COLO668 (cell line): ENCODE results near the gene CTCFL.
A peak's percentile ranks its signal among the peaks of the same experiment; 100 is the strongest.
"Not testable (repeated sequence)": the region's sequence is repeated elsewhere in the genome, so short reads cannot be mapped to it uniquely, and the experiment has no call there.

Source experiments
- DNase-seq: peaks from one replicate; lab custom pipeline; 2025; ENCODE audit not compliant: unreplicated experiment; lab: John Stamatoyannopoulos, UW

The CTCFL gene

GRCh38 chr20:57536771-57537724, 12.1 kb upstream of the CTCFL start:
- no peak for DNase-seq

DNA sequence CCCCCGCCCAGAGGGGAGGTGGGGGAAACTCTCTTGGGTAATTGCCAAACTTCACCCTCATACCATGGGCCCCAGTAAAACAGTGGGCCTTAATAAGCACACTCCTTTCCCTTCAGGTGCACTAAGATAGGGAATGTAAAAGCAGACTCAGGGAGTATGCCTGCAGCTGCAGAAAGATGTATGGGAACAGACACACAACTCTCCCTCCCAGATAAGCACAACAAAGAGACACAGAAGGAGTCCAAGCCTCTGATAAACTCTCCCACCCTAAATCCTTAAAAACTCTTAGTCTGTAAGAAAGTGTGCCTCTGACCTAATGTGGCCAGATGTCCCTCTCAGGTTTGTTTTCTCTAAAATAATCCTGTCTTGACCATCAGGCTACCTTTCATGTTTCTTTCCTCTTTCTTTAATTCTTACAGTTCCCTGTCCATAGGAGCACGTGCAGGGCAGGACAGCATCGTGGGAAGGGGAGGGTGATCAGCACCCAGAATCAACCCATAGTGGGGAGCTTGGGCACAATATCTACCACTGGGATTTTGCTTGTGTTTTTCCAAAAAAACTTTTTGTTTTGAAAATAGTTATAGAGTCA, 11.3 kb upstream of the CTCFL start:
- no peak for DNase-seq

- no peak for DNase-seq
These were observed 10.4 kb upstream of the CTCFL start for GRCh38 chr20:57535297-57535696.

DNA sequence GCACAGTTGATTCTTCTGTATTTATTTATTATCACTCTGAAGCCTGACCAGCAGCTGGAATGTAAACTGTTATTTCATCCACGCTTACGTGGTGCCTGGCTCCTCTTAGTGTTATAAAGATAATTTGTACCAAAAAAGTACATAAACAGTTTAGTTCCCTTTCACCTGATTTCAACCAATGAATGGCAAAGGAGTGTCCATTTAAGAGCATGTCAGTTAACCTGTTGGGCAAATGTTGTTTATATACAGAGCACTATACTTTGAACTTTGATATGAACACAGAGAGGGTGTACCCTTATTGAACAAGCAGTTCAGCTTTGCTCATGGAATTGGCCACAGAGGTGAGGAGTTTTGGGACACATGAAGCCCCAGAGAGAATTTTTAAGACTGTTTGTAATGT, 7.2 kb upstream of the CTCFL start:
- DNase-seq, result no peak

GRCh38 chr20:57530327-57530981, 5.5 kb upstream of the CTCFL start:
- DNase-seq, result no peak

GRCh38 chr20:57529810-57530209, 4.9 kb upstream of the CTCFL start:
- no peak for DNase-seq

GRCh38 chr20:57529160-57529585, 4.2 kb upstream of the CTCFL start:
- DNase-seq, result peak; percentile 11

DNA sequence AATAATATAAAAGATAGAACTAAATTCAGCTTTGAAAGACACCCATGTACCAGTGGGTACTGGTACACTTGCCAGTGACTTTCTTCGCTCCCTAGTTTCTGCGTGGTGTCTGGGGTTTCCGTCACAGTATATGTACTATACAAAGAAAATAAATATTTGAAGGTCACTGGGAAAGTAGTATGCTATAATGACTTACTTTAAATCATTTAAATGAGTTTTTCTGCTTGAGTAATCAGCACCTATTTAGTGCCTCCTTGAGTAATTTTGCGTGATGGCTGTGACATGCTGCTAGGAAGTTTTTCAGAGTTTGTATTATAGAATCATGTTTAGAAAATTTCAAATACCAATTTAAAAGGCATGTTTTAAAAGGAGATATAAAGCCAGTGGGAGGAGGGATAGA, 3.2 kb upstream of the CTCFL start:
- no peak for DNase-seq

DNA sequence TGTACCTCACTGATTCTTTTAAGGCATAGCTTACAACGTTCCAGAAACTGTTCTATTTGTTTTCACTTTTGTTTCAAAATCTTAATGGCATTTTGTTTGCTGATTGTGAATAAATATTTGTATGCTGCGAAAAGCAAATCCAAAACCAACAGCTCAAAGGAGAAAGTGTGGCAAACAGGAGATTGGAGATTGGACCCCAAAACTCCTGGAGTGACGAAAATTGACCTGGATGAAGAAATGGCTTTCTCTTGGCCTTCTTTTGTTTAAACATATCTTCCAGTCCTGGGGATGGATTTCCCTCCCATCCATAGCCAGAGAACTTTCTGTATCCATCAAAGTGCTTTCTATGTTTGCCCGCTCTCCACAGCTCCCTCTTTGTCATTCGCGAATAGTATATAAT, 2.8 kb upstream of the CTCFL start:
- no peak for DNase-seq

GRCh38 chr20:57526885-57527460, 2.0 kb upstream of the CTCFL start:
- DNase-seq, result no peak

GRCh38 chr20:57526087-57526884, 1.3 kb upstream of the CTCFL start:
- DNase-seq, result no peak

- DNase-seq, result no peak
These were observed 567 bp upstream of the CTCFL start for GRCh38 chr20:57525328-57526086.

- DNase-seq, result no peak
These were observed 1.2 kb downstream of the CTCFL start for GRCh38 chr20:57523782-57524181.

DNA sequence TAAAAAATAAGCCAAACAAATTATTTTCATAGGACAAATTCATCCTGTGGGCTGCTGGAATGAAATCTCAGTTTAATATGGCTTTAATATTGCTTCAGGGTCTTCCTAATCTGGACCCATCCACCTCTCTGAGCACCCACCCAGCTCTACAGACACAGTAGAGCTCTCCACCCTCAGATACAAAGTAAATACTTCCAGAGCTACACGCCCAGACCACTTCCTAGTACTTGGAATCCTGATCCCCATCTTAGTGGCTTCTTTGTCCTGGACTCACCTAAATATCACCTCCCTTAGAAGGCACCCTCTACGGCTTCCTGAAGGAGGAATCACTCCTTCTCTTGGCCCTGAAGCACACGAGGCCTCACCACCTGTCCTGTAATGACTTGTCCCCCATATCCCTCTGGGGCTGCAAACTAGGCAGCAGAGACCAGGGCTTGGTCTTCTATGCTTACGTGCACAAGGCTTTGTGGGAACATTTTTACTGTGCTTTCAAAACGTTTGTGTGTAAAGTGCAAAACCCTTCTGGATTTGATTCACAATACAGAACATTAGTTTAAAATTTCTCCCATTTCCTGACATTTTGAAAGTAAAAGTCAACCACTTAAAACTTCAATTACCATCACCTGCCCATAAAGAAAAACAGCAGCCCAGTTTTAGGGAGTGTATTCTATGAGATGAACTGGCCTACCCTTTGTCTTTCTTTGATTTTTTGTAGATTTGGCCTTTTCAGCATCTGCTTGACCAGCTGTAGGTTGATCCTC, 2.4 kb downstream of the CTCFL start:
- DNase-seq, result no peak

GRCh38 chr20:57517904-57518303, 7.0 kb downstream of the CTCFL start:
- no peak for DNase-seq

- DNase-seq, result peak; percentile 64
These were observed 10.6 kb downstream of the CTCFL start for GRCh38 chr20:57514273-57514751.

- DNase-seq, result no peak
These were observed 11.7 kb downstream of the CTCFL start for GRCh38 chr20:57513199-57513598.

DNA sequence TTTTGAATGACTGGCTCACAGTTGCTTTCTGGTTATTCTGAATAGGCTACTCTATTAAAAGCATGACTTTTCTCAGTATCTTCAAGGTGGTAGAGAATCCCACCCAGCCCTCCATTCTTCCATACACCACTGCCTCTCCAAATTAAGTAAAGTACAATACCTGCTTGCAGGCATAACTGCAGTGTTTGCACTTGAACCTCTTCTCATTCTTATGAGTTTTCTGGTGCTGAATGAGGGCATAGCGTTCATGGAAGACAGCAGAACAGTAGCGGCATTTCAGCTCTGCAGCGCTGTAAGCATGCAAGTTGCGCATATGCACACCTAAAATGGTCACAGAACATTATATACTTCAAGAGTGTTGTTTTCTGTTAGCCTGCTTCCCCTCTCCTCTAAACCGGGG, 12.5 kb downstream of the CTCFL start:
- DNase-seq, result no peak

DNA sequence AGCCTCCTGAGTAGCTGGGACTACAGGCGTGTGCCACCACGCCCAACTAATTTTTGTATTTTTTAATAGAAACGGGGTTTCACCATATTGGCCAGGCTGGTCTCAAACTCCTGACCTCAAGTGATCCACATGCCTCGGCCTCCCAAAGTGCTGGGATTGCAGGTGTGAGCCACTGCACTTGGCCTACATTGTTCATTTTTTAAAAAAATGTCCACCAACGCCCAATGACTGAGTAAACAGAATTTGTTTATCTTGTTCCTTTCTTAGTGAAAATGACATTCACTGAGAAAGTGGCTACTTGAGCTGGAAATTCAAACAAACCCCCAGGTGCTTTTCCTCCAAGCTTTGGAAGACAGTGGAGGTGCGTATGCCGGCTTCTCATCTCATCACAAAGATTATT, 13.2 kb downstream of the CTCFL start:
- not testable (repeated sequence) for DNase-seq
